Frontal cortex (tissue), 1 donor: Measurements from ENCODE around the gene NDUFS4. TPM values are rescaled to one million over a fixed set of nuclear protein-coding genes. Genes with fewer than 3 reads are reported as not detected.

Experiments used
- total RNA-seq: library from RNA; depleted of rRNA; stranded (reverse); fragments of >200 nt; gene quantifications from one replicate; pipeline ENCODE4 v1.2.3, GENCODE V29; 2014

NDUFS4 gene
- total RNA-seq, 1 donor from 2014 or later = 73.4 TPM

Other genes starting within 250 kb of the NDUFS4 start
- 1.2 TPM for gene FST, start 80.0 kb upstream of the NDUFS4 start, total RNA-seq